ENCODE results near the gene PCBD1.

- TF ChIP-seq CTCF (IDR thresholded peaks at IDR 0.05; ENCODE audit: borderline replicate concordance, extremely low read depth, low read length, poor library complexity, severe bottlenecking) = no peak
- TF ChIP-seq EZH2 (IDR thresholded peaks at IDR 0.05; ENCODE audit: borderline replicate concordance, low read depth, low read length, severe bottlenecking) = no peak
These were observed 3.3 kb upstream of the PCBD1 start for GRCh38 chr10:70891627-70892026.

Measured in DND-41 (cell line).